Measurements from ENCODE around the gene MARK2.

Gene MARK2

GRCh38 chr11:63939397-63939891 is 100.5 kb downstream of the MARK2 start:
- DNase-seq (ENCODE audit: extremely low read depth, insufficient read length) = peak; percentile 41
- H3K36me3 ChIP-seq (ENCODE audit: control insufficient read depth, insufficient read depth, low read length) = no peaks in the 10 kb centered on the region; the same call in none of the 2 replicates
- peak overlapping the region; percentile 99 for H3K4me3 ChIP-seq (replicated peaks; ENCODE audit: low read depth, low read length)
- TF ChIP-seq CTCF (IDR thresholded peaks at IDR 0.05; ENCODE audit: insufficient read depth, low read length, poor library complexity, severe bottlenecking) = no peak
- no peaks in the 10 kb centered on the region for H3K27me3 ChIP-seq (replicated peaks; ENCODE audit: control insufficient read depth, insufficient read depth, low read length)

GRCh38 chr11:63940786-63941185 is 101.9 kb downstream of the MARK2 start:
- DNase-seq (ENCODE audit: extremely low read depth, insufficient read length) = no peak
- Histone ChIP-seq H3K4me3 (replicated peaks; ENCODE audit: low read depth, low read length) (no peak overlapping the region), H3K27me3 (replicated peaks; ENCODE audit: control insufficient read depth, insufficient read depth, low read length) (no peaks in the 10 kb centered on the region), H3K36me3 (ENCODE audit: control insufficient read depth, insufficient read depth, low read length) (no peaks in the 10 kb centered on the region; the same call in none of the 2 replicates)
- TF ChIP-seq CTCF (IDR thresholded peaks at IDR 0.05; ENCODE audit: insufficient read depth, low read length, poor library complexity, severe bottlenecking) = no peak

- Histone ChIP-seq H3K27me3 (replicated peaks; ENCODE audit: control insufficient read depth, insufficient read depth, low read length) (no peaks in the 10 kb centered on the region), H3K36me3 (ENCODE audit: control insufficient read depth, insufficient read depth, low read length) (peaks cover 5% of the 10 kb centered on the region), H3K4me3 (replicated peaks; ENCODE audit: low read depth, low read length) (no peak overlapping the region)
- no peak for DNase-seq (ENCODE audit: extremely low read depth, insufficient read length)
- no peak for TF ChIP-seq CTCF (IDR thresholded peaks at IDR 0.05; ENCODE audit: insufficient read depth, low read length, poor library complexity, severe bottlenecking)
Measured at GRCh38 chr11:63941901-63942300, 103.0 kb downstream of the MARK2 start.

- no peak for DNase-seq (ENCODE audit: extremely low read depth, insufficient read length)
- Histone ChIP-seq H3K36me3 (ENCODE audit: control insufficient read depth, insufficient read depth, low read length) (peaks cover 5% of the 10 kb centered on the region), H3K27me3 (replicated peaks; ENCODE audit: control insufficient read depth, insufficient read depth, low read length) (no peaks in the 10 kb centered on the region), H3K4me3 (replicated peaks; ENCODE audit: low read depth, low read length) (no peak overlapping the region)
- TF ChIP-seq CTCF (IDR thresholded peaks at IDR 0.05; ENCODE audit: insufficient read depth, low read length, poor library complexity, severe bottlenecking) = no peak
Measured at GRCh38 chr11:63942803-63943202, 103.9 kb downstream of the MARK2 start.

- H3K27me3 ChIP-seq (replicated peaks; ENCODE audit: control insufficient read depth, insufficient read depth, low read length) = no peaks in the 10 kb centered on the region
- TF ChIP-seq CTCF (IDR thresholded peaks at IDR 0.05; ENCODE audit: insufficient read depth, low read length, poor library complexity, severe bottlenecking) = no peak
- H3K36me3 ChIP-seq (ENCODE audit: control insufficient read depth, insufficient read depth, low read length) = peaks cover 7% of the 10 kb centered on the region
- no peak overlapping the region for H3K4me3 ChIP-seq (replicated peaks; ENCODE audit: low read depth, low read length)
- DNase-seq (ENCODE audit: extremely low read depth, insufficient read length) = no peak
Measured at GRCh38 chr11:63944987-63945386, 106.1 kb downstream of the MARK2 start.
